GM10248 (cell line): ENCODE measurements around the gene FPGS.
A peak's percentile ranks its signal among the peaks of the same experiment; 100 is the strongest.

Source experiments
- CTCF ChIA-PET: fragments of 300-600 bp; sonication (Branson Sonifier 250); formaldehyde crosslinking; extraction: SDS; loops from one replicate; lab custom pipeline; 2021; ENCODE audit warnings: antibody characterized with exemption; lab: Yijun Ruan, JAX
- POLR2A ChIA-PET: fragments of 350-650 bp; sonication (Branson Sonifier 250); formaldehyde crosslinking; extraction: SDS; loops from one replicate; lab custom pipeline; 2020; ENCODE audit warnings: antibody characterized with exemption; lab: Yijun Ruan, JAX
- DNase-seq: peaks from one replicate; pipeline ENCODE4 v3.0.0; 2012; ENCODE audit errors: extremely low spot score
- CTCF ChIP-seq: IDR thresholded peaks from 2 replicates; pipeline ENCODE4 v1.5.1; 2012; ENCODE audit warnings: mild to moderate bottlenecking, low read depth; ENCODE audit errors: extremely low read depth, missing control alignments, control extremely low read depth

Gene FPGS

GRCh38 chr9:127802576-127803443 lies at the start of gene FPGS:
TSS of gene FPGS (plus strand) at chr9:127802882. CDS start at chr9:127802925, 43 bp downstream.
- peak; percentile 97 for DNase-seq
- TF ChIP-seq CTCF, result no peak
- ChIA-PET POLR2A (interaction anchor here (0.5 to 1.1 kb wide), 6 partner anchors 10 to 102 kb away, joined by 3 to 5 read pairs (median 4); no protein-coding TSS in a partner anchor), CTCF (interaction anchor here (0.7 to 2.1 kb wide), 8 partner anchors 10 to 74 kb away, joined by 3 to 12 read pairs (median 4); partner anchors contain the start of genes CDK9, SH2D3C and TOR2A)

- POLR2A ChIA-PET, result no interaction called here
- no peak for DNase-seq
- CTCF ChIA-PET, result interaction anchor here (1.5 to 4.2 kb wide), 2 partner anchors 18 to 168 kb away, joined by 4 to 17 read pairs; partner anchors contain the start of gene TOR2A
- TF ChIP-seq CTCF, result no peak
Measured at GRCh38 chr9:127753148-127753547, 49.5 kb upstream of the FPGS start.

GRCh38 chr9:127753622-127754021 lies 49.1 kb upstream of the FPGS start:
- POLR2A ChIA-PET, result no interaction called here
- CTCF ChIA-PET, result interaction anchor here (1.5 to 1.8 kb wide), 2 partner anchors 116 to 167 kb away, joined by 4 to 5 read pairs; no protein-coding TSS in a partner anchor
- no peak for TF ChIP-seq CTCF
- no peak for DNase-seq

- ChIA-PET POLR2A (no interaction called here), CTCF (interaction anchor here (1.5 to 1.8 kb wide), 2 partner anchors 115 to 166 kb away, joined by 4 to 5 read pairs; no protein-coding TSS in a partner anchor)
- no peak for DNase-seq
- TF ChIP-seq CTCF, result no peak
Measured at GRCh38 chr9:127754099-127755060, 48.3 kb upstream of the FPGS start.

GRCh38 chr9:127755061-127756060 lies 47.3 kb upstream of the FPGS start:
- TF ChIP-seq CTCF, result no peak
- POLR2A ChIA-PET, result no interaction called here
- DNase-seq, result no peak
- CTCF ChIA-PET, result interaction anchor here (1.1 to 2.9 kb wide), 4 partner anchors 12 to 114 kb away, joined by 3 to 11 read pairs (median 4); partner anchors contain the start of gene TOR2A
